Measurements from ENCODE around the gene ZNF687. TPM values are rescaled to one million over a fixed set of nuclear protein-coding genes. Genes with fewer than 3 reads are reported as not detected.
A peak's percentile ranks its signal among the peaks of the same experiment; 100 is the strongest.

ZNF687 gene
- total RNA-seq, 1 donor, result 45.5 TPM

GRCh38 chr1:151315565-151316235 is 33.6 kb downstream of the ZNF687 start:
- no peaks in the 10 kb centered on the region for H3K27me3 ChIP-seq (ENCODE audit: insufficient read depth, low read length)
- H3K4me3 ChIP-seq (ENCODE audit: low read length), result no peak overlapping the region
- H3K9me3 ChIP-seq (ENCODE audit: low read depth, low read length), result no peaks in the 10 kb centered on the region
- H3K4me1 ChIP-seq (ENCODE audit: insufficient read depth, low read length), result peaks cover 20% of the 10 kb centered on the region

GRCh38 chr1:151318975-151319374 is 36.9 kb downstream of the ZNF687 start:
- Histone ChIP-seq H3K27me3 (ENCODE audit: insufficient read depth, low read length) (no peaks in the 10 kb centered on the region), H3K9me3 (ENCODE audit: low read depth, low read length) (no peaks in the 10 kb centered on the region), H3K4me1 (ENCODE audit: insufficient read depth, low read length) (no peaks in the 10 kb centered on the region), H3K4me3 (ENCODE audit: low read length) (no peak overlapping the region)

- no peaks in the 10 kb centered on the region for H3K9me3 ChIP-seq (ENCODE audit: low read depth, low read length)
- no peak overlapping the region for H3K4me3 ChIP-seq (ENCODE audit: low read length)
- peaks cover 28% of the 10 kb centered on the region for H3K4me1 ChIP-seq (ENCODE audit: insufficient read depth, low read length)
- H3K27me3 ChIP-seq (ENCODE audit: insufficient read depth, low read length), result no peaks in the 10 kb centered on the region
Observed at GRCh38 chr1:151324390-151324930, 42.4 kb downstream of the ZNF687 start.

- no peaks in the 10 kb centered on the region for H3K9me3 ChIP-seq (ENCODE audit: low read depth, low read length)
- H3K4me1 ChIP-seq (ENCODE audit: insufficient read depth, low read length), result peaks cover 28% of the 10 kb centered on the region
- H3K4me3 ChIP-seq (ENCODE audit: low read length), result no peak overlapping the region
- H3K27me3 ChIP-seq (ENCODE audit: insufficient read depth, low read length), result no peaks in the 10 kb centered on the region
Observed at GRCh38 chr1:151325231-151325630, 43.1 kb downstream of the ZNF687 start.

DNA sequence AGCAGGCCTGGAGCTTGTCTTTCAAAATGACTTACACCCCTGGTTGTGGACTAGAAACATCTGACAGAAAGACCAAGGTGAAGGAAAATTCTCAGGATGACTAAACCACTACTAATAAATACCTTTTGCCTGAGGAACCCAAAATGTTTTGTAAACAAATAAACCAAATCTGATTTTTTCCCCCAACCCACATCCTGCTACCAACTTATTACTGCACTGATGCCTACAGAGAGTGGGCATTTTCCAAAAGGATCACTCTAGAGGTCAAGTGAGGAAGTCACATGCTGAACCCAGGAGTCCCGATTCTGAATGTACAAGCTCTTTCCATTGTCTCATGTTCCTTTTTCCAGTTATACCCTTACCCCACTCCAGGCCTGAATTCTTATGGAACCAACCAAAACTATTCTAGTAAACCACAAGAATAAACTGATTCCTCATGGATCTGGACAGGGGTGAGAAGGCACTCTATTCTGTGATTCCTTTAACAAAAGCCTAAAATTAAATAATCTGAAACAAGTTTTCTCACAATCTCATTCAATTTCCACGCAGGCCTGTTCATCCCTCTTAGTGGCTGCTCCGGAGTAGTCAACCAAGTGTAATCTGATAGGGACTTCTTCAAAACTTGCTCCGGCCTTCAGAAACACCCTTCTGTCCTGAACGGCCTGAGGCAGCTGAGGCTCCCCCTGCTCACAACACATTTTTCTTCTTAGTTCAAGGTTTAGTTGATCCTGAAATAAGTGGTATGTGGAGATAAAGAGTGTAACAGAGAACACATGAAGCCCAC is 43.7 kb downstream of the ZNF687 start:
- H3K4me1 ChIP-seq (ENCODE audit: insufficient read depth, low read length), result peaks cover 28% of the 10 kb centered on the region
- no peaks in the 10 kb centered on the region for H3K9me3 ChIP-seq (ENCODE audit: low read depth, low read length)
- no peaks in the 10 kb centered on the region for H3K27me3 ChIP-seq (ENCODE audit: insufficient read depth, low read length)
- no peak overlapping the region for H3K4me3 ChIP-seq (ENCODE audit: low read length)

DNA sequence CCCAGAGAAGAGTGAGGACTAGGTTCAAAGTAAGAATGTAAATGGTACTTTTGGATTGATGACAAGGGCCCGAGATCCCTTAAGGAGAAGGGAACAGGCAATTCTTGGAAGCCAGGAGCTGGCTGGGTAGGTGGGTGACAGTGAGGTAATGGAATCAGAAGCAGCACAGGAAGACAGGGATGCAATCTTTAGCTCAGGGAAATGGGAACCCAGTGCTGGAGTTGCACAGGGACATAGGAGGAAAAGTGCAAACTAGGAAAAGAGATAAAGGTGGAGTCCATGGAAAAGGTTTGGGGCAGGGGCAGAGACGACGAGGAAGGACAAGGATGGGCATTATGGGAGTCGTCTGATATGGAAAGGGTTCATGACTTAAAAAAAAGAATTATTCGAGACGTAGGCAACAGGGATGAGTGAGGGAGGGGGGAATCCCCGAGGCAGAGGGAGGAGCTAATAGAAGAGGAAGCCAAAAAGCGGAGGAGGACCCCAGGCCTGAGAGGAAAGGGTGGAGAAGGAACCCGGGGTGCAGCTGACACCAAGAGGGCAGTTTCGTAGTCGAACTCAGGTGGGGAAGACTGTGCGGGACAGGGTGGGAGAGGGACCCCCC is 44.6 kb downstream of the ZNF687 start:
- peaks cover 28% of the 10 kb centered on the region for H3K4me1 ChIP-seq (ENCODE audit: insufficient read depth, low read length)
- H3K9me3 ChIP-seq (ENCODE audit: low read depth, low read length), result no peaks in the 10 kb centered on the region
- H3K27me3 ChIP-seq (ENCODE audit: insufficient read depth, low read length), result no peaks in the 10 kb centered on the region
- peak overlapping the region; percentile 88 for H3K4me3 ChIP-seq (ENCODE audit: low read length)

- no peaks in the 10 kb centered on the region for H3K9me3 ChIP-seq (ENCODE audit: low read depth, low read length)
Observed at GRCh38 chr1:151327223-151327902, 45.3 kb downstream of the ZNF687 start, which contains the start of gene PI4KB. TSS of gene PI4KB (minus strand) at chr1:151327416. CDS start at chr1:151316481, 10,935 bp downstream.

GRCh38 chr1:151327903-151328674 is 46.0 kb downstream of the ZNF687 start:
- peaks cover 28% of the 10 kb centered on the region for H3K4me1 ChIP-seq (ENCODE audit: insufficient read depth, low read length)
- H3K4me3 ChIP-seq (ENCODE audit: low read length), result peak overlapping the region; percentile 88
- H3K27me3 ChIP-seq (ENCODE audit: insufficient read depth, low read length), result no peaks in the 10 kb centered on the region
- H3K9me3 ChIP-seq (ENCODE audit: low read depth, low read length), result no peaks in the 10 kb centered on the region

More at GRCh38 chr1:151327223-151327902, 45.3 kb downstream of the ZNF687 start, which contains the start of gene PI4KB:
- peak within 1 kb of the TSS; percentile 88 for H3K4me3 ChIP-seq (ENCODE audit: low read length)
- H3K27me3 ChIP-seq (ENCODE audit: insufficient read depth, low read length), result no peaks in the 10 kb centered on the region
- H3K4me1 ChIP-seq (ENCODE audit: insufficient read depth, low read length), result peaks cover 28% of the 10 kb centered on the region

GRCh38 chr1:151334822-151335221 is 52.7 kb downstream of the ZNF687 start:
- no peaks in the 10 kb centered on the region for H3K9me3 ChIP-seq (ENCODE audit: low read depth, low read length)
- no peaks in the 10 kb centered on the region for H3K27me3 ChIP-seq (ENCODE audit: insufficient read depth, low read length)
- no peaks in the 10 kb centered on the region for H3K4me1 ChIP-seq (ENCODE audit: insufficient read depth, low read length)
- no peak overlapping the region for H3K4me3 ChIP-seq (ENCODE audit: low read length)

DNA sequence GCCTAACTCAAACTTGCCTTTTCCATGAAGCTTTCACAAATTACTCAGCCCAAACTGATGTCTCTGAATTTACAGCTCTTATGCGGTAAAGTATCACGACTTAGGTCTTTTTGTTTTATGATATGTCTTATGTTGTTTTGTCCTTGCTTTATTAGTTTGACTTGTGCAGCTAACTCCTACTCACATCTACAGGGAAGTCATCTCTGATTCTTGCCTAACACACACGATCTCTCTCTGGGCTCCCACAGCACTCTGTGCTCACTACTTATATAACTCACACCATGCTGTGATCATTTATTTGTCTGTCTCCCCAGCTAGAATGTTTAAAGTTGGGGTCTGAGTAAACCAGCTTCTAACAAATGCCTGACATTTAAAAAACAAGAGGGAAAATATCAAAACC is 54.5 kb downstream of the ZNF687 start:
- H3K4me3 ChIP-seq (ENCODE audit: low read length), result no peak overlapping the region
- peaks cover 8% of the 10 kb centered on the region for H3K4me1 ChIP-seq (ENCODE audit: insufficient read depth, low read length)

DNA sequence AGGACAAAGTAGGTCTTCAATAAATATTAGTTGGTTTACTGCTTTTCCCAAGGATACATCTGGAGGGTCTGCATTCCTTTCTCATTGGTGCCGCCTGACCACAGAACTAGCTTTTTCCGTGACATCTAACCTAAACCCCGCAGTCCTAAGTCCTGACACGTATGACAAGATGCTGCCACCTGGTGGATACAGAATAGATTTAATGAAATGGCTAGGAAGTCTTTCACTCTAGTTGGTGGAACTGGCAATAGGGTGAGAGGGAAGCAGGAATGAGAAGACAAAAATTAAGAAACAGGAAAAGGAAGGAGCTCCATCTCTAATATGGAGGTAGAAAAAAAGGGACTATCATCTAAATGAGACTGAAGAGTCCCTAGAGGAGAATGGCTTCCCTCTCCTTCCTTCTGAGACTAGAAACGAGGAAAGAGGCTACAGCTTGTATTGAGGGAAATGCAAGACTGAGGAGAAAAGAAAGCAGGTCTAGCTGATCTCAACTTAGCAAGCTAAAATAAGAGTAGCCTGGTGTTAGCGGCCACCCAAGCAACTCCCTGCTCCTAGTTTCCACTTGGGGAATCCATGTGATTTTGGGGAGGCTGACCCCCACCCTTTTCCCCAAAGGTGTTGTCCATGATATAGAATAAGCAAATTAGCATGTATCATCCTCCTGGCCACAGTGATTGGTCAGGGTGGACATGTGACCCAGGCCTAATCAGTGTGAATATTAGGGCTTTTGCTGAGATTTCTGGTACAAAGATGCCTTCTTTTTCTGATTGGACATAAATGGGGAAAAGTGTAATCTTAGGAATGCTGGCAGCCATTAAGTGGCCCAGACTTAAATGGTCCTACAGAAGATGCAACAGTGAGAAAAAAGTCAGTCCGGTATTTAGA is 59.0 kb downstream of the ZNF687 start:
- Histone ChIP-seq H3K9me3 (ENCODE audit: low read depth, low read length) (no peaks in the 10 kb centered on the region), H3K4me1 (ENCODE audit: insufficient read depth, low read length) (peaks cover 21% of the 10 kb centered on the region), H3K27me3 (ENCODE audit: insufficient read depth, low read length) (no peaks in the 10 kb centered on the region), H3K4me3 (ENCODE audit: low read length) (no peak overlapping the region)

More for the DNA sequence above, 54.5 kb downstream of the ZNF687 start:
- no peaks in the 10 kb centered on the region for H3K9me3 ChIP-seq (ENCODE audit: low read depth, low read length)
- H3K27me3 ChIP-seq (ENCODE audit: insufficient read depth, low read length), result no peaks in the 10 kb centered on the region

Measured in mononuclear cell (primary cell).